Islet of Langerhans (tissue), 1 donor: ENCODE results near the gene GTF2A2.

Experiments
- FAIRE-seq: peaks from one replicate; lab custom pipeline; 2011; peaks lifted over from hg19 to GRCh38; lab: Jason Lieb, UNC

The GTF2A2 gene

GRCh38 chr15:59605994-59606393 lies 51.3 kb downstream of the GTF2A2 start:
- no peak for FAIRE-seq

- no peak for FAIRE-seq
These were observed 58.9 kb downstream of the GTF2A2 start for GRCh38 chr15:59598461-59598860.

GRCh38 chr15:59596640-59597039 lies 60.7 kb downstream of the GTF2A2 start:
- FAIRE-seq: no peak

GRCh38 chr15:59595434-59595915 lies 61.8 kb downstream of the GTF2A2 start:
- FAIRE-seq: no peak

- FAIRE-seq: no peak
These were observed 62.3 kb downstream of the GTF2A2 start for GRCh38 chr15:59594991-59595390.

GRCh38 chr15:59594493-59594942 lies 62.8 kb downstream of the GTF2A2 start:
- FAIRE-seq: no peak

- FAIRE-seq: no peak
These were observed 66.0 kb downstream of the GTF2A2 start for GRCh38 chr15:59591356-59591755.

GRCh38 chr15:59590027-59590426 lies 67.3 kb downstream of the GTF2A2 start:
- FAIRE-seq: no peak
